Measurements from ENCODE around the gene GLRA1.
"Not testable (repeated sequence)": the region's sequence is repeated elsewhere in the genome, so short reads cannot be mapped to it uniquely, and the experiment has no call there.

Gene GLRA1

GRCh38 chr5:151810897-151811296, 113.8 kb downstream of the GLRA1 start:
- no peak for DNase-seq

- DNase-seq, result no peak
Measured at GRCh38 chr5:151810449-151810848, 114.2 kb downstream of the GLRA1 start.

GRCh38 chr5:151808451-151809169, 116.0 kb downstream of the GLRA1 start:
- no peak for DNase-seq

- DNase-seq, result no peak
Measured at GRCh38 chr5:151805414-151806223, 119.0 kb downstream of the GLRA1 start.

- no peak for DNase-seq
Measured at GRCh38 chr5:151800532-151800931, 124.1 kb downstream of the GLRA1 start.

- no peak for DNase-seq
Measured at GRCh38 chr5:151799407-151799806, 125.2 kb downstream of the GLRA1 start.

GRCh38 chr5:151798674-151799073, 126.0 kb downstream of the GLRA1 start:
- DNase-seq, result no peak

GRCh38 chr5:151795426-151795825, 129.2 kb downstream of the GLRA1 start:
- no peak for DNase-seq

GRCh38 chr5:151793358-151793757, 131.3 kb downstream of the GLRA1 start:
- no peak for DNase-seq

- no peak for DNase-seq
Measured at GRCh38 chr5:151787817-151788216, 136.8 kb downstream of the GLRA1 start.

GRCh38 chr5:151786468-151786867, 138.2 kb downstream of the GLRA1 start:
- no peak for DNase-seq

- DNase-seq, result no peak
Measured at GRCh38 chr5:151784141-151784540, 140.5 kb downstream of the GLRA1 start.

GRCh38 chr5:151783664-151784063, 141.0 kb downstream of the GLRA1 start:
- not testable (repeated sequence) for DNase-seq

- DNase-seq, result no peak
Measured at GRCh38 chr5:151781201-151781600, 143.4 kb downstream of the GLRA1 start.

GRCh38 chr5:151780348-151780747, 144.3 kb downstream of the GLRA1 start:
- DNase-seq, result no peak

- DNase-seq, result no peak
Measured at GRCh38 chr5:151779531-151780125, 145.0 kb downstream of the GLRA1 start.

GRCh38 chr5:151775025-151775606, 149.5 kb downstream of the GLRA1 start:
- no peak for DNase-seq

- no peak for DNase-seq
Measured at GRCh38 chr5:151773951-151774350, 150.7 kb downstream of the GLRA1 start.

GRCh38 chr5:151772846-151773561, 151.6 kb downstream of the GLRA1 start:
- DNase-seq, result peak; percentile 14
